WI38 (cell line): ENCODE results near the gene C17orf75.

ENCODE experiments used
- H3K4me3 ChIP-seq: 2 replicates; pipeline ENCODE4 v1.5.1; 2011; ENCODE audit warnings: low read depth, mild to moderate bottlenecking, control low read depth, low read length
- CTCF ChIP-seq: IDR thresholded peaks from 2 replicates; pipeline ENCODE4 v1.5.1; 2012; ENCODE audit warnings: low read depth, mild to moderate bottlenecking, control low read depth, low read length

C17orf75 gene

GRCh38 chr17:32315171-32315570, 26.8 kb downstream of the C17orf75 start:
- H3K4me3 ChIP-seq = no peak overlapping the region
- TF ChIP-seq CTCF = no peak

- no peak overlapping the region for H3K4me3 ChIP-seq
- TF ChIP-seq CTCF = no peak
Measured at GRCh38 chr17:32314636-32315035, 27.3 kb downstream of the C17orf75 start.

GRCh38 chr17:32311028-32311536, 30.9 kb downstream of the C17orf75 start:
- H3K4me3 ChIP-seq = no peak overlapping the region
- TF ChIP-seq CTCF = no peak

GRCh38 chr17:32307658-32308057, 34.3 kb downstream of the C17orf75 start:
- H3K4me3 ChIP-seq = no peak overlapping the region
- no peak for TF ChIP-seq CTCF

GRCh38 chr17:32305049-32305448, 36.9 kb downstream of the C17orf75 start:
- no peak for TF ChIP-seq CTCF
- H3K4me3 ChIP-seq = no peak overlapping the region

GRCh38 chr17:32303781-32304288, 38.1 kb downstream of the C17orf75 start:
- no peak for TF ChIP-seq CTCF
- no peak overlapping the region for H3K4me3 ChIP-seq

- no peak overlapping the region for H3K4me3 ChIP-seq
- TF ChIP-seq CTCF = no peak
Measured at GRCh38 chr17:32302860-32303649, 38.9 kb downstream of the C17orf75 start.
